T-cell (primary cell): ENCODE data around the gene ESCO1. TPM values are rescaled to one million over a fixed set of nuclear protein-coding genes. Genes with fewer than 3 reads are reported as not detected.

ENCODE experiments used
- ATAC-seq, 4 experiments: fragments of 200-7000 bp in 3 of 4; fragments of 150-1000 bp in 1 of 4; cut with Tn5 transposase; replicated peaks in 1 of 4; 1 replicate in 3 of 4; 2 replicates in 1 of 4; pipeline ENCODE4 v1.10.0; 2021; ENCODE audit warnings: moderate library complexity in 3 of 4, mild to moderate bottlenecking in 2 of 4, moderate number of reproducible peaks in 1 of 4
- CTCF ChIA-PET, 2 donors: fragments of 300-600 bp; sonication (Branson Sonifier 250); formaldehyde crosslinking; loops; one replicate each; lab custom pipeline; 2022; ENCODE audit warnings: antibody characterized with exemption in 2 of 2; lab: Charles Lee
- POLR2A ChIA-PET, 2 donors: fragments of 300-600 bp; sonication (Branson Sonifier 250); formaldehyde crosslinking; loops; one replicate each; lab custom pipeline; 2022; ENCODE audit warnings: antibody characterized with exemption in 2 of 2; lab: Charles Lee
- DNase-seq, 35 experiments: peaks; one replicate each; pipeline versions ENCODE4 v3.0.0 to v3.0.0-alpha.2; 2013 to 2023
- H3K27ac ChIP-seq: one replicate; pipeline ENCODE4 v1.5.1; 2013; ENCODE audit warnings: low read length
- H3K27me3 ChIP-seq, 2 experiments: replicated peaks in 1 of 2; 1 replicate in 1 of 2; 2 replicates in 1 of 2; pipeline versions ENCODE4 v1.6.1 to v1.7.0; 2013; ENCODE audit warnings: low read length in 1 of 2, mixed read lengths in 1 of 2; ENCODE audit not compliant: control insufficient read depth in 2 of 2, insufficient read depth in 2 of 2; ENCODE audit errors: extremely low read depth in 1 of 2
- H3K36me3 ChIP-seq, 2 donors: 1 replicate in 1 of 2; 2 replicates in 1 of 2; pipeline versions ENCODE4 v1.6.1 to v1.7.0; 2013; ENCODE audit warnings: low read length in 1 of 2; ENCODE audit not compliant: control insufficient read depth in 2 of 2, insufficient read depth in 1 of 2; ENCODE audit errors: extremely low read depth in 1 of 2
- H3K4me1 ChIP-seq, 2 experiments: 1 replicate in 1 of 2; 2 replicates in 1 of 2; pipeline versions ENCODE4 v1.6.1 to v1.7.0; 2013; ENCODE audit warnings: low read length in 2 of 2, mixed read lengths in 1 of 2; ENCODE audit not compliant: insufficient read depth in 2 of 2, control insufficient read depth in 1 of 2; ENCODE audit errors: extremely low read depth in 1 of 2
- H3K4me3 ChIP-seq, 2 donors: 1 replicate in 1 of 2; 2 replicates in 1 of 2; pipeline versions ENCODE4 v1.5.1 to v1.7.0; 2013; ENCODE audit warnings: mild to moderate bottlenecking in 2 of 2, low read length in 1 of 2, moderate library complexity in 1 of 2; ENCODE audit not compliant: control insufficient read depth in 1 of 2; ENCODE audit errors: extremely low read depth in 1 of 2
- H3K9me3 ChIP-seq: 2 replicates; pipeline ENCODE4 v1.7.0; 2013
- H3K27ac Mint-ChIP-seq, 2 donors: one replicate each; pipeline ENCODE4 v1.8.0; 2020 to 2021; ENCODE audit warnings: mild to moderate bottlenecking in 2 of 2, mixed read lengths in 2 of 2
- H3K27me3 Mint-ChIP-seq, 2 donors: one replicate each; pipeline ENCODE4 v1.8.0; 2021 to 2022; ENCODE audit warnings: mixed read lengths in 2 of 2
- H3K36me3 Mint-ChIP-seq: one replicate; pipeline ENCODE4 v1.8.0; 2021; ENCODE audit warnings: mixed read lengths
- H3K4me1 Mint-ChIP-seq, 3 donors: one replicate each; pipeline ENCODE4 v1.8.0; 2020 to 2022; ENCODE audit warnings: mixed read lengths in 3 of 3, mild to moderate bottlenecking in 1 of 3
- H3K4me3 Mint-ChIP-seq, 3 donors: one replicate each; pipeline ENCODE4 v1.8.0; 2020 to 2022; ENCODE audit warnings: mild to moderate bottlenecking in 3 of 3, mixed read lengths in 3 of 3, moderate library complexity in 3 of 3
- H3K9me3 Mint-ChIP-seq, 3 donors: one replicate each; pipeline ENCODE4 v1.8.0; 2020 to 2022; ENCODE audit warnings: mixed read lengths in 3 of 3
- WGBS: methylation state at CpG from one replicate; pipeline ENCODE4 v1.1.5; 2013; ENCODE audit warnings: missing lambda C conversion rate; ENCODE audit not compliant: insufficient coverage; 5-methylcytosine and 5-hydroxymethylcytosine counted together
- total RNA-seq, 35 experiments: library from RNA in 6 of 35; stranded (reverse) in 6 of 35; fragments of 120-200 nt in 1 of 35; gene quantifications; one replicate each; pipeline versions ENCODE4 v1.2.1 to v1.2.4 and lab custom pipeline; 2013 to 2026

ESCO1 gene
- total RNA-seq, 5 donors from 2014 or later (not counting 1 experiment from before 2014, with no cell fraction given): 24.5 to 32.6 (median 26.2) TPM

DNA sequence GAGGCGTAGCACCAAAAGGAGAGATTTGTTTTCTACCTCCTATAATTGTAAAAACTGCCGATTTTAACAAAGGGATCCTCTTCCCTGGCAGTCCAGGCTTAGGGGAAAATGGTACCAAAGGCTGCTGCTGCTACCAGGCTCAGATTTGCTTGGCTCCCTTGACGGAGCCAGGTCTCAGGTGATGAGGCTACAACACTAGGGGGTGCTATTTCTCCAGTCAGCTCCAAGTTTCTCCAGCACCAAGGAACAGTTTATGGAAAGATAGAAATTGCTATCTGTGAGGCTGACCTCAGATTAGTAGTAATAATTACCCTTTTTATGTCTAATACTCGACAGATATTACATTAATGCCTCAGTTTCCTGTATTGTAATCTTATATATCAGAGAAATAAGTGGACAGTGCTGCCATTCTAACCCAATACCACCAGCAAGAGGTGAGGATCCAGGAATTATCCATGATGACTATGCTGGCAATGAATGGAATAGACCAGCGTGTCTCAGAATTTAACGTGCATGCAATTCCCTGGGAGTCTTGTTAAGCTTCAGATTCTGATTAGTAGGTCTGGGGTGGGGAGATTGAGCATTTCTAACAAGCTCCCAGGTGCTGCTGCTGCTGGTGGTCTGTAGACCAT lies 111.3 kb downstream of the ESCO1 start:
- Histone ChIP-seq H3K36me3 (no peaks in the 10 kb centered on the region), H3K27ac (no peak overlapping the region), H3K4me3 (no peak overlapping the region), H3K27me3 (no peaks in the 10 kb centered on the region), H3K9me3 (no peaks in the 10 kb centered on the region), H3K4me1 (no peaks in the 10 kb centered on the region)
- Mint-ChIP-seq H3K36me3 (no peaks in the 10 kb centered on the region), H3K27ac (no peak overlapping the region), H3K4me3 (no peak overlapping the region), H3K9me3 (no peaks in the 10 kb centered on the region), H3K4me1 (no peaks in the 10 kb centered on the region), H3K27me3 (peaks cover 2 to 3% of the 10 kb centered on the region in 2 donors)
- POLR2A ChIA-PET: no interaction called here
- WGBS: 67% methylated on average over 2 of the region's 6 CpGs
- ATAC-seq (peak in 1 of 4 experiments; percentile 44), DNase-seq (peak in 4 of 35 experiments; percentile 8 to 59 (median 13))
- CTCF ChIA-PET: interaction anchor here (0.6 to 1.1 kb wide), 6 partner anchors 20 to 486 kb away, joined by 3 to 5 read pairs (median 3); no protein-coding TSS in a partner anchor

DNA sequence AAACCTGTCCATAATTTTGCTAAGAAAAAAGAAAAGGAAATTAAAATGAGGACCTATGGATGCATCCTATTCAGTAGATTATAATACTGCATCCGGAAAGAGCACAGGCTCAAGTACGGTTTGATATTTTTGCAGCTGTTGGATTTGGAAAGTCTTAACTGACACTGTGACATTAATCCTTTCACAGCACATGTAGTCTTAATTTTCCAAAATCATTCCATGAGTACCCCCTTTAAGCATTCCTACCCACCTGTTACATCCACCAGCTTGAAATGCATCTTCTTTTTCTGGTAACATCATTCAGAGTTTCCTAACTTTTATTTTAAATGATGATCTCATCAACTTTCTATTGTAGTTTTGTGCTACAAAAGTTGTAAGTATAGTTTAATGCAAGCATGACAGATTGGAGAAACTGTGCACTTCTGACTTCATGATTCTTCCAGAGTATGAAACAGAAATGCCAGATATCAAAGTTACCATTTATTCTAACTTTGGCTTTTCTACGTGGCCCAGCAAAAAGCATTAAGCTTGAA lies 113.5 kb downstream of the ESCO1 start:
- Histone ChIP-seq H3K27me3 (no peaks in the 10 kb centered on the region), H3K4me3 (no peak overlapping the region), H3K36me3 (no peaks in the 10 kb centered on the region), H3K27ac (no peak overlapping the region), H3K9me3 (no peaks in the 10 kb centered on the region), H3K4me1 (no peaks in the 10 kb centered on the region)
- Mint-ChIP-seq H3K4me3 (no peak overlapping the region), H3K36me3 (no peaks in the 10 kb centered on the region), H3K27ac (no peak overlapping the region), H3K4me1 (no peaks in the 10 kb centered on the region), H3K27me3 (peaks cover 2 to 10% of the 10 kb centered on the region in 2 donors), H3K9me3 (no peaks in the 10 kb centered on the region)
- ATAC-seq: no peak
- CTCF ChIA-PET: interaction anchor here in 1 of 2 donors (0.7 kb wide), 1 partner anchor 174 kb away, joined by 4 read pairs; no protein-coding TSS in a partner anchor
- POLR2A ChIA-PET: interaction anchor here in 1 of 2 donors (0.6 kb wide), 1 partner anchor 362 kb away, joined by 3 read pairs; no protein-coding TSS in a partner anchor
- DNase-seq: no peak
- no CpG with 5 or more reads among the region's 3 CpGs for WGBS

GRCh38 chr18:21484851-21485636 lies 115.5 kb downstream of the ESCO1 start:
- H3K36me3 Mint-ChIP-seq: no peaks in the 10 kb centered on the region
- H3K9me3 Mint-ChIP-seq: no peaks in the 10 kb centered on the region
- Histone ChIP-seq H3K36me3 (no peaks in the 10 kb centered on the region), H3K9me3 (no peaks in the 10 kb centered on the region), H3K4me1 (no peaks in the 10 kb centered on the region), H3K27ac (no peak overlapping the region), H3K4me3 (no peak overlapping the region), H3K27me3 (peaks cover 0 to 3% of the 10 kb centered on the region in 2 experiments)
- DNase-seq (no peak), ATAC-seq (no peak)
- no peak overlapping the region for H3K27ac Mint-ChIP-seq
- WGBS: 95% methylated on average over 3 of the region's 7 CpGs
- H3K27me3 Mint-ChIP-seq: peaks cover 5 to 14% of the 10 kb centered on the region in 2 donors
- H3K4me3 Mint-ChIP-seq: no peak overlapping the region
- POLR2A ChIA-PET: no interaction called here
- CTCF ChIA-PET: interaction anchor here in 1 of 2 donors (0.5 kb wide), 1 partner anchor 472 kb away, joined by 4 read pairs; no protein-coding TSS in a partner anchor
- no peaks in the 10 kb centered on the region for H3K4me1 Mint-ChIP-seq

DNA sequence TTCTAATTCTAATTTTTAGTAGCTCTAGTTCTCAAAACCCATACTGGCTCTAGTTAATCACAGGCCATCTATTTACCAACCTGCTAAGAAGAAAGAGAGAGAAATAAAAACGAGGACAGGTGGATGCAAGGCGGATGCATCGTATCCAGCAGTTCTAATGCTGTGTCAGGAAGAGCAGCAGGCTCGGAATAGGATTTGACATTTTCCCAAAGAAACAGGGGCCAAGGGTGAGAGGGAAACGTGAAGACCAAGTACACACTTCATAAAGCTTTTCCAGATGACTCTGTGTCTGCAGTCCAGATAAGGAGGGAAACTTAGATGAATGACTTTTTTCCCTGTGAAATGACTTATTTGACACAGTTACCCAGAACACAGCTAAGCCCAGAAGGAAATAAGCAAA lies 117.5 kb downstream of the ESCO1 start:
- Histone ChIP-seq H3K36me3 (no peaks in the 10 kb centered on the region), H3K9me3 (no peaks in the 10 kb centered on the region), H3K4me1 (no peaks in the 10 kb centered on the region), H3K27ac (no peak overlapping the region), H3K4me3 (no peak overlapping the region), H3K27me3 (peaks cover 0 to 6% of the 10 kb centered on the region in 2 experiments)
- ChIA-PET POLR2A (no interaction called here), CTCF (no interaction called here)
- Mint-ChIP-seq H3K27ac (no peak overlapping the region), H3K4me3 (no peak overlapping the region), H3K4me1 (no peaks in the 10 kb centered on the region), H3K9me3 (no peaks in the 10 kb centered on the region), H3K36me3 (no peaks in the 10 kb centered on the region), H3K27me3 (peaks cover 5 to 14% of the 10 kb centered on the region in 2 donors)
- no peak for DNase-seq
- 100% methylated on average over 2 of the region's 5 CpGs for WGBS
- ATAC-seq: no peak

DNA sequence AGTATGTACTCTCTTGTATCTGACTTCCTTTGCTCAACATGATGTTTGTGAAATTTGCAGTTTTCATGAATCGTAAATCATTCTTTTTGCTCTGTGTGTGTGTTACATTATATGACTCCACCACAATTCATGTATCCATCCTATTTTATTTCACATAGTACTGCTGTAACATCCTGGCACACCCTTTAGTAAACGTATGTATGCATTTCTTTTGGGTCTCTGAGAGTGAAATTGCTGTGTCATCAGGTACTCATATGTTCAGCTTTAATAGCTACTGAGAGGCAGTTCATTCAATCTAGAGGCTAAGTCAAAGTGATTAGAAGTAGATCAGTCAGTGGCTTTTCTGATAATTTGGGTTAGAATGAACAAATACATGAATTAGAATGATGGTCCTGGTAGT lies 118.8 kb downstream of the ESCO1 start:
- CTCF ChIA-PET: no interaction called here
- WGBS: no CpG with 5 or more reads among the region's 2 CpGs
- Histone ChIP-seq H3K4me1 (no peaks in the 10 kb centered on the region), H3K27me3 (peaks cover 0 to 8% of the 10 kb centered on the region in 2 experiments), H3K9me3 (no peaks in the 10 kb centered on the region), H3K4me3 (no peak overlapping the region), H3K27ac (no peak overlapping the region), H3K36me3 (no peaks in the 10 kb centered on the region)
- Mint-ChIP-seq H3K27ac (no peak overlapping the region), H3K4me1 (no peaks in the 10 kb centered on the region), H3K36me3 (no peaks in the 10 kb centered on the region), H3K4me3 (no peak overlapping the region), H3K9me3 (no peaks in the 10 kb centered on the region), H3K27me3 (peaks cover 5 to 17% of the 10 kb centered on the region in 2 donors)
- POLR2A ChIA-PET: no interaction called here
- ATAC-seq (no peak), DNase-seq (no peak)

- Mint-ChIP-seq H3K9me3 (no peaks in the 10 kb centered on the region), H3K4me3 (no peak overlapping the region), H3K4me1 (no peaks in the 10 kb centered on the region), H3K27me3 (peaks cover 11 to 19% of the 10 kb centered on the region in 2 donors), H3K27ac (no peak overlapping the region), H3K36me3 (no peaks in the 10 kb centered on the region)
- Histone ChIP-seq H3K4me1 (no peaks in the 10 kb centered on the region), H3K36me3 (no peaks in the 10 kb centered on the region), H3K27ac (no peak overlapping the region), H3K27me3 (peaks cover 0 to 8% of the 10 kb centered on the region in 2 experiments), H3K4me3 (no peak overlapping the region), H3K9me3 (no peaks in the 10 kb centered on the region)
- WGBS: no CpG with 5 or more reads among the region's 5 CpGs
- DNase-seq (no peak), ATAC-seq (no peak)
- CTCF ChIA-PET: no interaction called here
- POLR2A ChIA-PET: no interaction called here
Measured at GRCh38 chr18:21479721-21480120, 120.8 kb downstream of the ESCO1 start.
